Large intestine (tissue), 12 donors: ENCODE results near the gene PIBF1. TPM values are rescaled to one million over a fixed set of nuclear protein-coding genes. Genes with fewer than 3 reads are reported as not detected.

Experiments
- DNase-seq, 2 donors: peaks; one replicate each; pipeline versions ENCODE4 v3.0.0 to v3.0.0-alpha.2; 2013
- H3K27ac ChIP-seq: one replicate; pipeline ENCODE4 v1.5.1; 2013; ENCODE audit warnings: low read length
- H3K27me3 ChIP-seq: 2 replicates; pipeline ENCODE4 v1.6.1; 2013; ENCODE audit warnings: low read length; ENCODE audit not compliant: control insufficient read depth, insufficient read depth
- H3K36me3 ChIP-seq: 2 replicates; pipeline ENCODE4 v1.6.1; 2013; ENCODE audit warnings: low read length; ENCODE audit not compliant: control insufficient read depth, insufficient read depth
- H3K4me1 ChIP-seq: one replicate; pipeline ENCODE4 v1.6.1; 2013; ENCODE audit warnings: low read length; ENCODE audit not compliant: control insufficient read depth, insufficient read depth
- H3K4me3 ChIP-seq: one replicate; pipeline ENCODE4 v1.5.1; 2013; ENCODE audit warnings: low read length
- H3K9me3 ChIP-seq: one replicate; pipeline ENCODE4 v1.6.1; 2013; ENCODE audit warnings: mild to moderate bottlenecking, low read depth, low read length, moderate library complexity; ENCODE audit not compliant: control insufficient read depth
- WGBS: methylation state at CpG from one replicate; pipeline ENCODE4 v1.1.5; 2013; ENCODE audit warnings: low lambda C conversion rate; ENCODE audit not compliant: insufficient coverage; 5-methylcytosine and 5-hydroxymethylcytosine counted together
- long read RNA-seq, 11 donors: transcript quantifications; one replicate each; lab custom pipeline, GENCODE V29; 2026
- polyA plus RNA-seq: library from polyadenylated mRNA; unstranded; fragments of 120-200 nt; gene quantifications from one replicate; pipeline ENCODE4 v1.2.1, GENCODE V29; 2013

The PIBF1 gene, protein sequence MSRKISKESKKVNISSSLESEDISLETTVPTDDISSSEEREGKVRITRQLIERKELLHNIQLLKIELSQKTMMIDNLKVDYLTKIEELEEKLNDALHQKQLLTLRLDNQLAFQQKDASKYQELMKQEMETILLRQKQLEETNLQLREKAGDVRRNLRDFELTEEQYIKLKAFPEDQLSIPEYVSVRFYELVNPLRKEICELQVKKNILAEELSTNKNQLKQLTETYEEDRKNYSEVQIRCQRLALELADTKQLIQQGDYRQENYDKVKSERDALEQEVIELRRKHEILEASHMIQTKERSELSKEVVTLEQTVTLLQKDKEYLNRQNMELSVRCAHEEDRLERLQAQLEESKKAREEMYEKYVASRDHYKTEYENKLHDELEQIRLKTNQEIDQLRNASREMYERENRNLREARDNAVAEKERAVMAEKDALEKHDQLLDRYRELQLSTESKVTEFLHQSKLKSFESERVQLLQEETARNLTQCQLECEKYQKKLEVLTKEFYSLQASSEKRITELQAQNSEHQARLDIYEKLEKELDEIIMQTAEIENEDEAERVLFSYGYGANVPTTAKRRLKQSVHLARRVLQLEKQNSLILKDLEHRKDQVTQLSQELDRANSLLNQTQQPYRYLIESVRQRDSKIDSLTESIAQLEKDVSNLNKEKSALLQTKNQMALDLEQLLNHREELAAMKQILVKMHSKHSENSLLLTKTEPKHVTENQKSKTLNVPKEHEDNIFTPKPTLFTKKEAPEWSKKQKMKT
- polyA plus RNA-seq, result 18.4 TPM
- long read RNA-seq, donor 1, partial matches to known transcripts, result 0 of 1 reads
- long read RNA-seq, donor 1, other reads (novel, unspliced or antisense), result 0 of 1 reads
- long read RNA-seq, donor 2, partial matches to known transcripts, result 0 of 1 reads
- long read RNA-seq, donor 2, other reads (novel, unspliced or antisense), result 0 of 1 reads
- long read RNA-seq, donor 3, result 0 reads
- long read RNA-seq, donor 4, result 0 reads
- long read RNA-seq, donor 5, partial matches to known transcripts, result 0 of 3 reads
- long read RNA-seq, donor 5, other reads (novel, unspliced or antisense), result 0 of 3 reads
- long read RNA-seq, donor 6, partial matches to known transcripts, result 0 of 2 reads
- long read RNA-seq, donor 6, other reads (novel, unspliced or antisense), result 0 of 2 reads
- long read RNA-seq, donor 7, result 0 reads
- long read RNA-seq, donor 8, partial matches to known transcripts, result 5 of 6 reads
- long read RNA-seq, donor 8, other reads (novel, unspliced or antisense), result 0 of 6 reads
- long read RNA-seq, donor 9, result 0 reads
- long read RNA-seq, donor 10, partial matches to known transcripts, result 0 of 4 reads
- long read RNA-seq, donor 10, other reads (novel, unspliced or antisense), result 0 of 4 reads
- long read RNA-seq, donor 11, partial matches to known transcripts, result 0 of 2 reads
- long read RNA-seq, donor 11, other reads (novel, unspliced or antisense), result 0 of 2 reads

DNA sequence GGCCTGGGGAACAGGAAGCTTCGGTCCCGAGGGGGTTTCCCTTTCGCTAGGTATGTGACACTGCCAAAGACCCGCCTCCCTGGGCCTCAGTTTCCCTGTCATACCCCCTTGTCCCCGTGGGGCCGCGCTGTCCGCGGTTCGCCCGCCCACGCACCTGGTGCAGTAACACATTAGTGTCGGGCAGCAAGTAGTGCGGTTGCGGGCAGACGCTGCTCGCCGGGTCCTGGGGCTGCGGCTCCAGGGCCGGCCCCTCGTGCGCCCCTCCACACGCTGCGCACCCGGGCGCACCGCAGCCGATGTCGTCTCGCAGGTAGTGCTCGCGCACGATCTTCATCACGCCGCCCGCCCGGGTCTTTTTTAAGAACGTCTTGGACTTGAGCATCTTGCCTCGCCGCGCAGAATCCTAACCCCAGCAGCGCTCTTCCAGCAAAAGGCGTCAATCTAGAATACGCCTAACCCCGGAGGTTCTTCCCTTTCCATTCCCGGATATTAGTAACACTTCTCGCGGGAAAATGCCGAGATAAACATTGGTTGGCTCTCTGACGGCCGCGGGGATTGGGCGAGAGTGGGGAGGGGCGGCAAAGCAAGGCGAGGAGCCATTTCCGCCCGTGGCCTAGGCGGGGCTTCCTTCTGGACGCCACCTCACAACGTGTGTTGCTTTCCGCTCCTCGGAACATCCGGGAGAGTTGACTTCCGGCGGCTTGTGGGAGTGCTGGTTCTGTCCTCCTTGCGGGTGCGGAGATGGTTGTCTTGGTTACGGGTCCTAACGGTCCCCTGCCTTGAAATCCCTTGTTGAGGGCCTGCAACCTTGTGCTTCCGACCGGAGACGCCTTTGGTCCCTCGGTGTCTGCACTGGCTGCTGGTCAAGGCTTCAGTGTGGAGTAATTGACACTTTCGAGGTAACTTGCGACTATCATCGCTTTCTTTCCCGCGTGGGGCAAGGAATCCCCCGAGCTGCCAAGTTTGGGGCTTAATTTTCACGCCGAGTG, at the start of gene PIBF1, which contains the start of gene DIS3:
PIBF1 (plus strand) TSS at position 683 of the 989 bp plus-strand sequence. CDS start 1,337 bp downstream, outside the sequence.
DIS3 (minus strand) TSS at position 450 of the 989 bp plus-strand sequence; CDS start at position 382, 68 bp downstream.
- peaks cover 12% of the 10 kb centered on the region for H3K4me1 ChIP-seq
- peaks cover 15% of the 10 kb centered on the region for H3K36me3 ChIP-seq
- no peaks in the 10 kb centered on the region for H3K27me3 ChIP-seq
- peak within 1 kb of the TSS; percentile 64 for H3K27ac ChIP-seq
- no peaks in the 10 kb centered on the region for H3K9me3 ChIP-seq
- WGBS, result no CpG with 5 or more reads among the region's 81 CpGs
- DNase-seq, result peak; percentile 98 to 99
- H3K4me3 ChIP-seq, result peak within 1 kb of the TSS; percentile 91

DNA sequence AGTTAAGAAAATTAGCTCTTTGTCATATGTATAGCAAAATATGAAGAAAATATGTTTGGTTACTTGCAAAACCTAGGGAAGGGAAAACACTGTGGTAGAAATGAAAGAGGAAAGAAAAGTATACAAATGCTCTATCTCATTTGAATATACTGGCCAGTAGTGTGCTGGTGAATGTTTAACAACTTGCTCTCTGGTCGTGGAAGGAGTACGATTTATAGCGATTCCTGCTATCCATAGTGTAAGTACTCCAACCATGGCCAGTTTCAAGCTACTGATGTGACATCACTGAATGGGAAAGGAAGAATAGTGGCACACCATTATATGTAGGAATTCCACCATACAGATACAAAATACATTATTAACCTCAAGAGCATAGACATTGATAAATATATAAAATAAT, 44.9 kb upstream of the PIBF1 start:
- H3K4me3 ChIP-seq, result no peak overlapping the region
- no peaks in the 10 kb centered on the region for H3K9me3 ChIP-seq
- no peak overlapping the region for H3K27ac ChIP-seq
- peaks cover 10% of the 10 kb centered on the region for H3K36me3 ChIP-seq
- 50% methylated on average over 2 of the region's 3 CpGs for WGBS
- H3K4me1 ChIP-seq, result no peaks in the 10 kb centered on the region
- H3K27me3 ChIP-seq, result no peaks in the 10 kb centered on the region
- DNase-seq, result peak in 1 of 2 donors; percentile 30

DNA sequence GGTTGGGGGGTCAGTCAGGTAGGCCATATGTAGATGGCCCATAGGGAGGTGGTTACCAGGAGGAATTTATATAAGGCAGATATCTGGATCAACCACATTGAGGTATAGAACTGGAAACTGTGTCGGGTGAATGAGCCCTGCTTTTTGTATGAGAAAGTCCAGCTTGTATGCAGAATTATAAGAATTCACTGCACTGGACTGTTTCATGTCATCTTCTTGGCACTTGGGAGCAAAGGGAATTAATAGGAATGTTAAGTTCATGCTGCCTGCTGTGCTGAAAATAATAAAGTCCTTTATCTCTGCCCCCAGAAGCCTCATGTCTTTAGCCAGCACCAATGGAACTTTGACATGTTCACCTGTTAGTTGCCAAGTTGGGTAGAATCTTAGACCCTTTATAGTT, 41.9 kb upstream of the PIBF1 start:
- Histone ChIP-seq H3K4me1 (no peaks in the 10 kb centered on the region), H3K27ac (no peak overlapping the region), H3K36me3 (peaks cover 12% of the 10 kb centered on the region), H3K9me3 (no peaks in the 10 kb centered on the region), H3K4me3 (no peak overlapping the region), H3K27me3 (no peaks in the 10 kb centered on the region)
- DNase-seq, result no peak
- WGBS, result no CpG with 5 or more reads among the region's 1 CpG

DNA sequence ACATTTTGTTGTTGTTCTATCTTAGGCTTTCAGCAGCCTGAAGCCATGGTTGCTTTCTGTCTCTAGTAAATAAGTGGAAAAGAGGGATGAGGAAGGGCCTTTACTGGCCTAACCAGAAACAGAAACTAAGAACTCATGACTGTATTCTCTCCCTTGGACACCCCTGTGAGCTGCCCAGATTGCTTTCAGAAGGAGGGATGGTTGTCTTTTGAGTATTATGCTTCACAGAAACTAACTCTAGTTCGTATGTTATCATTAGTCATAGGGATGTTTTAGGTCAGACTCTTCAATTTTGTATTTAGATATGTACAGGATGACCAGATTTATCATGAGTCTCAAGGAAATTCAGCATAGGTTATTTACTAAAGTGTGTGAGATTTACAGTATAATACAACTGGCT, 36.7 kb upstream of the PIBF1 start:
- no CpG with 5 or more reads among the region's 1 CpG for WGBS
- Histone ChIP-seq H3K27me3 (no peaks in the 10 kb centered on the region), H3K4me1 (no peaks in the 10 kb centered on the region), H3K36me3 (peaks cover 32% of the 10 kb centered on the region), H3K4me3 (no peak overlapping the region), H3K9me3 (no peaks in the 10 kb centered on the region), H3K27ac (no peak overlapping the region)
- no peak for DNase-seq

DNA sequence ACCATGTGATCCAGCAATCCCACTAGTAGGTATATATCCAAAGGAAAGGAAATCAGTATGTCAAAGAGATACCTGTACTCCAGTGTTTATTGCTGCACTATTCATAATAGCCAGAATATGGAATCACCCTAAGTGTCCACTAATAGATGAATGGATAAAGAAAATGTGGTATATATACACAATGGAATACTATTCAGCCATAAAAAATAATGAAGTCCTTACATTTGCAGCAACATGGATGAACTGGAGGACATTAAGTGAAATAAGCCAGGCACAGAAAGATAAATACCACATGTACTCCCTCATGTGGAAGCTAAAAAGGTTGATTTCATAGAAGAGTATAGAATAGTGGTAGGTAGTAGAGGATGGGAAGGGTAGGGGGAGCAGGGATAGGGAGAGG, 30.7 kb upstream of the PIBF1 start:
- Histone ChIP-seq H3K27ac (no peak overlapping the region), H3K4me1 (no peaks in the 10 kb centered on the region), H3K36me3 (peaks cover 55% of the 10 kb centered on the region), H3K4me3 (no peak overlapping the region), H3K9me3 (no peaks in the 10 kb centered on the region), H3K27me3 (no peaks in the 10 kb centered on the region)
- DNase-seq, result no peak

DNA sequence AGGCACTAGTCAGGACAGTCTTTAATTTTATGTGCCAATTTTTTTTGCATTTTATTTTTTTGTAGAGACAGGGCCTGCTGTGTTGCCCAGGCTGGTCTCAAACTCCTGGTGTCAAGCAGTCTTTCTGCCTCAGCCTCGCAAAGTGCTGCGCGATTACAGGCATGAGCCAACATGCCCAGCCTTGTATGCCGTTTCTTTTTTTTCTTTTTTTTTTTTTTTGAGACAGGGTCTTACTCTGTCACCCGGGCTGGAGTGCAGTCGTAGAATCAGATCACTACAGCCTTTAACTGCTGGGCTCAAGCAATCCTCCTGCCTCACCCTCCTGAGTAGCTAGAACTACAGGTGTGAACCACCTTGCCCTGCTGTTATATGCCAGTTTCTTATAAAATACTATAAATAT, 27.8 kb upstream of the PIBF1 start:
- Histone ChIP-seq H3K36me3 (peaks cover 64% of the 10 kb centered on the region), H3K27ac (no peak overlapping the region)
- 100% methylated on average over 1 of the region's 6 CpGs for WGBS

DNA sequence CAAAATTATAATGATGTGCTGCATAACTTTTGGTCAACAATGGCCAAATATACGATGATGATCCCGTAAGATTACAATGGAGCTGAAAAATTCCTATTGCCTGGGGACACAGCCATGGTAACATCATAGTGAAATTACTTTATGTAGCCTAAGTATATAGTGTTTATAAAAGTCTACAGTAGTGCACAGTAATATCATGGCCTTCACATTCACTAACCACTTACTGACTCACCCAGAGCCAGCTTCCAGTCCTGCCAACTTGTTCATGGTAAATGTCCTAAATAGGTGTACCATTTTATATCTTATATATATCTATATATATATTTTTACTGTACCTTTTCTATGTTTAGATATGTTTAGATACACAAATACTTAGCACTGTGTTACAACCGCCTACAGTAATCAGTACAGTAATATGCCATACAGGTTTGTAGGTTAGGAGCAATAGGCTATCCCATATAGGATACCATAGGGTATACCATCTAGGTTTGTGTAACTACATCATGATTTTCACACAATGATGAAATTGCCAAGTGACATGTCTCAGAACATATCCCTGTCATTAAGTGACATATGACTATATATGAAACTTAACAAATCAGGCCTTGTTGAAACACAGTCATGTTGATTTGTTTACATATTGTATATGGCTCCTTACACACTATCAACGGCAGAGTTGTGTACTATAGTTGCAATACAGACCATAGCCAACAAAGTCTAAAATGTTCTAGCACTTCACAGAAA, 24.0 kb upstream of the PIBF1 start:
- Histone ChIP-seq H3K4me1 (no peaks in the 10 kb centered on the region), H3K4me3 (no peak overlapping the region), H3K27me3 (no peaks in the 10 kb centered on the region), H3K36me3 (peaks cover 75% of the 10 kb centered on the region), H3K27ac (no peak overlapping the region), H3K9me3 (no peaks in the 10 kb centered on the region)
- no CpG with 5 or more reads among the region's 4 CpGs for WGBS
- DNase-seq, result no peak

More for the DNA sequence above, 27.8 kb upstream of the PIBF1 start:
- H3K27me3 ChIP-seq, result no peaks in the 10 kb centered on the region
- H3K9me3 ChIP-seq, result no peaks in the 10 kb centered on the region
- no peak for DNase-seq
- no peak overlapping the region for H3K4me3 ChIP-seq
- no peaks in the 10 kb centered on the region for H3K4me1 ChIP-seq

DNA sequence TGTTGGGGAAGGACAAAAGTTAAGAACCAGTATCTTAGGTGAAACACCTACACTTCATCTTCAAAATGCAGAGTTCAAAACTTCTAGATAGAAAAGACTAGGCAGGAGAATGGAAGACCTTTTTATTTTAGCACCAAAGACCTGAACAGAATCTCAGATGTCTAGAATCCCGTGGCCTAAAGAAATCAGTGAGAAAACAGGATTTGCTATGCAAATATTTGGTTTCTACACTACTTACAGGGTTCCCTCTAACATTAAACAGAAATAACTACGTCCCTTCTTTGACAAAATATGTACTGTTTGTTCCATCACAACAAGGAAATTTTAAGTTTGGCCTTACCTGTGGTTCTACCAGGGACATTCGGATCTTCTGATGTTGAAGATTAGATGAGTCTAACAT, 21.7 kb upstream of the PIBF1 start:
- no peaks in the 10 kb centered on the region for H3K9me3 ChIP-seq
- peaks cover 77% of the 10 kb centered on the region for H3K36me3 ChIP-seq
- no peak for DNase-seq
- H3K4me1 ChIP-seq, result no peaks in the 10 kb centered on the region
- no peaks in the 10 kb centered on the region for H3K27me3 ChIP-seq
- 73% methylated on average over 2 of the region's 3 CpGs for WGBS
- no peak overlapping the region for H3K27ac ChIP-seq
- no peak overlapping the region for H3K4me3 ChIP-seq

DNA sequence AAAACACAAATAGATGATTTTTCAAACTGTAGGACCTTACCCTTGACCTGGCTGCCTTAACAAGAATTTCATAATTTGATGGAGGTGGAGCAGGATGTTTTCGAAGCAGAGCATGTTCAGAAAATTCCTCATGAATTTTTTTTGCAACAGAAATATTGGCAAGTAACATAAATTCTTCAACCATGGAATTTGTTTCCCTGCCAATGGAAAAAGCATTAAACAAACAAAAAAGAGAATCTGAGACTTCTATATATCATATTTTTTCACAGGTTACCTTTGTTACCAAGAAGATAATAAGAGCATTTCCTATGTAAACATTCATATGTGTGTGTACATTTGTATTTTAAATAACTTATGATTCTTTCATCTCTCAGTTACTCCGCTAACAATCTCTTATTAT, 18.5 kb upstream of the PIBF1 start:
- Histone ChIP-seq H3K4me3 (no peak overlapping the region), H3K27ac (no peak overlapping the region), H3K27me3 (no peaks in the 10 kb centered on the region), H3K36me3 (peaks cover 79% of the 10 kb centered on the region), H3K4me1 (no peaks in the 10 kb centered on the region), H3K9me3 (no peaks in the 10 kb centered on the region)
- WGBS, result 100% methylated on average over 1 of the region's 2 CpGs
- DNase-seq, result no peak
